Nephron (organoid): Measurements from ENCODE around the gene MRGPRX3.

Source experiments
- H3K27ac Mint-ChIP-seq, 3 experiments: 2 replicates each; pipeline ENCODE4 v1.8.0; 2020; ENCODE audit warnings: mixed read lengths in 3 of 3, mild to moderate bottlenecking in 2 of 3, moderate library complexity in 1 of 3
- H3K27me3 Mint-ChIP-seq: 2 replicates; pipeline ENCODE4 v1.8.0; 2021; ENCODE audit warnings: low read depth, mild to moderate bottlenecking, moderate library complexity, mixed read lengths
- H3K36me3 Mint-ChIP-seq: 2 replicates; pipeline ENCODE4 v1.8.0; 2020; ENCODE audit warnings: low read depth, mixed read lengths
- H3K4me1 Mint-ChIP-seq: 2 replicates; pipeline ENCODE4 v1.8.0; 2020; ENCODE audit warnings: mixed read lengths
- H3K4me3 Mint-ChIP-seq, 3 experiments: 2 replicates each; pipeline ENCODE4 v1.8.0; 2020; ENCODE audit warnings: mild to moderate bottlenecking in 3 of 3, mixed read lengths in 3 of 3, moderate library complexity in 2 of 3
- H3K9me3 Mint-ChIP-seq: 2 replicates; pipeline ENCODE4 v1.8.0; 2020; ENCODE audit warnings: mixed read lengths
- CTCF ChIP-seq, 3 experiments: fragments of 200-600 bp; sonication (generic); IDR thresholded peaks; one replicate each; pipeline ENCODE4 v1.5.0; 2021; ENCODE audit warnings: antibody characterized with exemption in 3 of 3; ENCODE audit not compliant: unreplicated experiment in 3 of 3

The MRGPRX3 gene

GRCh38 chr11:18105086-18105801 lies 27.1 kb upstream of the MRGPRX3 start:
- Mint-ChIP-seq H3K27me3 (no peaks in the 10 kb centered on the region), H3K4me1 (peaks cover 14% of the 10 kb centered on the region), H3K27ac (peak overlapping the region; percentile 40 to 87 (median 80)), H3K4me3 (peak overlapping the region; percentile 96 to 97 (median 97)), H3K9me3 (no peaks in the 10 kb centered on the region), H3K36me3 (peaks cover 31% of the 10 kb centered on the region)
- no peak for TF ChIP-seq CTCF (IDR thresholded peaks at IDR 0.05; ENCODE audit: unreplicated experiment in 3 of 3)

- peak; percentile 60 to 85 (median 67) for TF ChIP-seq CTCF (IDR thresholded peaks at IDR 0.05; ENCODE audit: unreplicated experiment in 3 of 3)
- Mint-ChIP-seq H3K36me3 (peaks cover 25% of the 10 kb centered on the region), H3K4me3 (peak within 1 kb of the TSS; percentile 96 to 97 (median 97)), H3K9me3 (no peaks in the 10 kb centered on the region), H3K27me3 (peaks cover 1% of the 10 kb centered on the region), H3K27ac (peak within 1 kb of the TSS; percentile 40 to 87 (median 80)), H3K4me1 (peaks cover 14% of the 10 kb centered on the region)
Observed at GRCh38 chr11:18105802-18106574, 26.4 kb upstream of the MRGPRX3 start, which contains the start of gene SAAL1. TSS of gene SAAL1 (minus strand) at chr11:18106082. CDS start at chr11:18106041, 41 bp downstream.

DNA sequence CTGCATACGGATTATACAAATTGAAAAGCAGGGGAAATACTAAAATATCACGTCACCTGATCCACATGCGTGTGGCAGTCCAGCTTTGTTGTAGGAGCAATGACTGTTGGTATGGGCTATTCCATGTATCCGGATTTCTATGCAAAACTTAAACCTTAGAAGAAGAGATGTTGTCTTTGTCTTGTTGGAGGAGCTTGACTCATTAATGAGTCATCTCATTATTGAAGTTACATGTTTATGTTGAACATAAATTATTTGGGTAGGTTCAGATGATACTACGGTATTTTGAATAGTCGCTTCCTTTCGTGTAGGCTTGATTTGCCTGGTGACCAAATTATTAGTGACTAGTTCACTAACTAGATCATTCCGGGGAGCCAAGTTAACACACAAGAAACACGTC lies 25.7 kb upstream of the MRGPRX3 start:
- Mint-ChIP-seq H3K9me3 (no peaks in the 10 kb centered on the region), H3K4me1 (peaks cover 14% of the 10 kb centered on the region), H3K27ac (no peak overlapping the region), H3K27me3 (peaks cover 8% of the 10 kb centered on the region), H3K36me3 (peaks cover 18% of the 10 kb centered on the region), H3K4me3 (peak overlapping the region; percentile 96 to 97 (median 97))
- no peak for TF ChIP-seq CTCF (IDR thresholded peaks at IDR 0.05; ENCODE audit: unreplicated experiment in 3 of 3)

DNA sequence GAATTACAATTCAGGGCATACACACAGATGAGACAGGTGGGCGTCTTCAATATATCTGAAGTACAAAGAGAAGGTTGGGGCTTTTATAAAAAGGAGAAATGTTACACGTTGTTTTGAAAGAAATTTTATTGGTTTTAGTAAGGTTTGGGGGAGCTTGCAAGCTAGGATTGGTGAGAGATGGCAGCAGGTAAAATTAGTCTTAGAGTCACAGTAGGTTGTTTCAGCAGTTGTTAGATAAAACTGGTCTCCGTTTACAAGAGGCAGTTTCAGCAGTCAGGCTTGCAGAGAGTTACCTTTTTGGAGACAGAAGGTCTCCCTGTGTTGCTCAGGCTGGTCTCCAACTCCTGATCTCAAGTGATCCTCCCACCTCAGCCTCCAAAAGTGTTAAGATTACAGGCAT lies 24.1 kb upstream of the MRGPRX3 start:
- no peaks in the 10 kb centered on the region for H3K9me3 Mint-ChIP-seq
- TF ChIP-seq CTCF (IDR thresholded peaks at IDR 0.05; ENCODE audit: unreplicated experiment in 3 of 3), result no peak
- H3K27me3 Mint-ChIP-seq, result peaks cover 14% of the 10 kb centered on the region

GRCh38 chr11:18111005-18111404 lies 21.4 kb upstream of the MRGPRX3 start:
- TF ChIP-seq CTCF (IDR thresholded peaks at IDR 0.05; ENCODE audit: unreplicated experiment in 3 of 3), result no peak
- Mint-ChIP-seq H3K4me3 (no peak overlapping the region), H3K9me3 (no peaks in the 10 kb centered on the region), H3K27ac (no peak overlapping the region), H3K4me1 (peaks cover 3% of the 10 kb centered on the region), H3K36me3 (no peaks in the 10 kb centered on the region), H3K27me3 (peaks cover 35% of the 10 kb centered on the region)

More for the DNA sequence above, 24.1 kb upstream of the MRGPRX3 start:
- H3K27ac Mint-ChIP-seq, result no peak overlapping the region
- peaks cover 14% of the 10 kb centered on the region for H3K4me1 Mint-ChIP-seq
- H3K36me3 Mint-ChIP-seq, result peaks cover 3% of the 10 kb centered on the region
- H3K4me3 Mint-ChIP-seq, result peak overlapping the region in 1 of 3 experiments; percentile 14
